Fibroblast of lung (primary cell): ENCODE measurements around the gene STAM2.

Experiments used
- EZH2 ChIP-seq: IDR thresholded peaks from 2 replicates; pipeline ENCODE4 v1.5.1; 2012; ENCODE audit warnings: low read length, control low read depth, mild to moderate bottlenecking; ENCODE audit errors: missing control alignments
- TF ChIP-seq, protein P1 (sequence below), 2 donors: IDR thresholded peaks in 1 of 2; conservative IDR thresholded peaks in 1 of 2; 1 replicate in 1 of 2; 2 replicates in 1 of 2; pipeline ENCODE4 v1.5.1; 2011 to 2012; ENCODE audit warnings: low read length in 2 of 2, control low read depth in 1 of 2, inconsistent platforms in 1 of 2, low read depth in 1 of 2, mild to moderate bottlenecking in 1 of 2

GRCh38 chr2:152072011-152072410 lies 103.6 kb downstream of the STAM2 start:
- TF ChIP-seq, protein P1, sequence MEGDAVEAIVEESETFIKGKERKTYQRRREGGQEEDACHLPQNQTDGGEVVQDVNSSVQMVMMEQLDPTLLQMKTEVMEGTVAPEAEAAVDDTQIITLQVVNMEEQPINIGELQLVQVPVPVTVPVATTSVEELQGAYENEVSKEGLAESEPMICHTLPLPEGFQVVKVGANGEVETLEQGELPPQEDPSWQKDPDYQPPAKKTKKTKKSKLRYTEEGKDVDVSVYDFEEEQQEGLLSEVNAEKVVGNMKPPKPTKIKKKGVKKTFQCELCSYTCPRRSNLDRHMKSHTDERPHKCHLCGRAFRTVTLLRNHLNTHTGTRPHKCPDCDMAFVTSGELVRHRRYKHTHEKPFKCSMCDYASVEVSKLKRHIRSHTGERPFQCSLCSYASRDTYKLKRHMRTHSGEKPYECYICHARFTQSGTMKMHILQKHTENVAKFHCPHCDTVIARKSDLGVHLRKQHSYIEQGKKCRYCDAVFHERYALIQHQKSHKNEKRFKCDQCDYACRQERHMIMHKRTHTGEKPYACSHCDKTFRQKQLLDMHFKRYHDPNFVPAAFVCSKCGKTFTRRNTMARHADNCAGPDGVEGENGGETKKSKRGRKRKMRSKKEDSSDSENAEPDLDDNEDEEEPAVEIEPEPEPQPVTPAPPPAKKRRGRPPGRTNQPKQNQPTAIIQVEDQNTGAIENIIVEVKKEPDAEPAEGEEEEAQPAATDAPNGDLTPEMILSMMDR (conservative IDR thresholded peaks at IDR 0.05 in 1 of 2, IDR thresholded peaks at IDR 0.05 in 1 of 2; ENCODE audit: low read depth in 1 of 2, low read length in 2 of 2), result no peak
- TF ChIP-seq EZH2, result no peak
